HepG2 (cell line): ENCODE results near the gene CACNG5. TPM values are rescaled to one million over a fixed set of nuclear protein-coding genes. Genes with fewer than 3 reads are reported as not detected.

ENCODE experiments used
- ARID5B ChIP-seq: IDR thresholded peaks from 2 replicates; pipeline ENCODE4 v1.4.0; 2020; ENCODE audit warnings: mild to moderate bottlenecking, missing genetic modification reagents
- ATM ChIP-seq: fragments of 450-650 bp; IDR thresholded peaks from 2 replicates; pipeline ENCODE4 v1.7.1; 2017; ENCODE audit warnings: mild to moderate bottlenecking, borderline replicate concordance
- CCDC6 ChIP-seq: sonication (generic); formaldehyde crosslinking; IDR thresholded peaks from 2 replicates; pipeline ENCODE4 v1.8.1; 2022; ENCODE audit warnings: mild to moderate bottlenecking, missing genetic modification reagents, moderate library complexity
- CREM ChIP-seq, 2 experiments: sonication (generic) in 1 of 2; formaldehyde crosslinking in 1 of 2; IDR thresholded peaks; 2 replicates each; pipeline versions ENCODE4 v1.4.0 to v1.6.1; 2016 to 2020; ENCODE audit warnings: antibody characterized with exemption in 1 of 2, mild to moderate bottlenecking in 1 of 2, missing genetic modification reagents in 1 of 2
- HNRNPLL ChIP-seq: fragments of 200-400 bp; formaldehyde crosslinking; IDR thresholded peaks from 2 replicates; pipeline ENCODE4 v1.6.1; 2017; ENCODE audit warnings: mild to moderate bottlenecking, low read depth, low read length; ENCODE audit not compliant: poor library complexity, severe bottlenecking
- MXD4 ChIP-seq: IDR thresholded peaks from 2 replicates; pipeline ENCODE4 v1.6.1; 2016; ENCODE audit warnings: mild to moderate bottlenecking, missing biosample characterization, missing genetic modification reagents
- NCOA5 ChIP-seq: sonication (generic); formaldehyde crosslinking; IDR thresholded peaks from 2 replicates; pipeline ENCODE4 v1.4.0; 2020; ENCODE audit warnings: missing genetic modification reagents
- NR2F6 ChIP-seq, 2 experiments: IDR thresholded peaks; 2 replicates each; pipeline ENCODE4 v1.6.1; 2016; ENCODE audit warnings: antibody characterized with exemption in 1 of 2, mild to moderate bottlenecking in 1 of 2
- NR3C1 ChIP-seq: sonication (generic); formaldehyde crosslinking; IDR thresholded peaks from 2 replicates; pipeline ENCODE4 v1.4.0; 2020; ENCODE audit warnings: missing genetic modification reagents
- PITX1 ChIP-seq: sonication (generic); formaldehyde crosslinking; IDR thresholded peaks from 2 replicates; pipeline ENCODE4 v1.5.1; 2020; ENCODE audit warnings: mild to moderate bottlenecking, missing genetic modification reagents
- SAP130 ChIP-seq: IDR thresholded peaks from 2 replicates; pipeline ENCODE4 v1.6.1; 2016; ENCODE audit warnings: low read depth
- SATB2 ChIP-seq: sonication (generic); formaldehyde crosslinking; IDR thresholded peaks from 2 replicates; pipeline ENCODE4 v1.5.0; 2020; ENCODE audit warnings: missing genetic modification reagents
- SOX6 ChIP-seq, 2 experiments: fragments of 450-650 bp in 1 of 2; sonication (generic) in 1 of 2; formaldehyde crosslinking in 1 of 2; IDR thresholded peaks; 2 replicates each; pipeline versions ENCODE4 v1.4.0 to v1.6.1; 2017 to 2020; ENCODE audit warnings: antibody characterized with exemption in 1 of 2, mild to moderate bottlenecking in 1 of 2, missing genetic modification reagents in 1 of 2
- TOPORS ChIP-seq: sonication (generic); formaldehyde crosslinking; IDR thresholded peaks from 2 replicates; pipeline ENCODE4 v1.8.0; 2023; ENCODE audit warnings: mild to moderate bottlenecking, missing genetic modification reagents
- ZBTB38 ChIP-seq: sonication (generic); formaldehyde crosslinking; IDR thresholded peaks from 2 replicates; pipeline ENCODE4 v1.5.1; 2020; ENCODE audit warnings: mild to moderate bottlenecking, missing genetic modification reagents
- ZFP36 ChIP-seq: fragments of 150-350 bp; IDR thresholded peaks from 2 replicates; pipeline ENCODE4 v1.6.1; 2018; ENCODE audit warnings: borderline replicate concordance, low read length, low read depth; ENCODE audit not compliant: partially characterized antibody
- ZMAT5 ChIP-seq: sonication (generic); formaldehyde crosslinking; IDR thresholded peaks from 2 replicates; pipeline ENCODE4 v1.5.0; 2020; ENCODE audit warnings: mild to moderate bottlenecking, low read depth, missing genetic modification reagents, borderline replicate concordance
- ZNF44 ChIP-seq: sonication (generic); formaldehyde crosslinking; IDR thresholded peaks from 2 replicates; pipeline ENCODE4 v1.5.1; 2020; ENCODE audit warnings: mild to moderate bottlenecking, missing genetic modification reagents
- ZNF503 ChIP-seq: sonication (generic); formaldehyde crosslinking; IDR thresholded peaks from 2 replicates; pipeline ENCODE4 v1.4.0; 2020; ENCODE audit warnings: missing genetic modification reagents
- ZNF552 ChIP-seq: sonication (generic); formaldehyde crosslinking; IDR thresholded peaks from 2 replicates; pipeline ENCODE4 v1.9.0; 2022; ENCODE audit warnings: missing genetic modification reagents, mild to moderate bottlenecking, borderline replicate concordance
- ZNF703 ChIP-seq: sonication (generic); formaldehyde crosslinking; IDR thresholded peaks from 2 replicates; pipeline ENCODE4 v1.5.1; 2020; ENCODE audit warnings: missing genetic modification reagents, mild to moderate bottlenecking, moderate library complexity, borderline replicate concordance
- ZNF724P ChIP-seq: sonication (generic); formaldehyde crosslinking; IDR thresholded peaks from 2 replicates; pipeline ENCODE4 v1.8.0; 2022; ENCODE audit warnings: missing genetic modification reagents, borderline replicate concordance
- ZNF747 ChIP-seq: sonication (generic); formaldehyde crosslinking; IDR thresholded peaks from 2 replicates; pipeline ENCODE4 v1.8.1; 2023; ENCODE audit warnings: missing genetic modification reagents, mild to moderate bottlenecking, borderline replicate concordance
- polyA plus RNA-seq, 8 experiments: library from polyadenylated mRNA; depleted of rRNA in 3 of 8; stranded (reverse) in 7 of 8; unstranded in 1 of 8; fragments of >200 nt; fragmentation: Illumina TruSeq in 4 of 8; extraction: Trizol in 4 of 8; gene quantifications; 2 replicates each; pipeline versions ENCODE4 v1.2.1 to v1.2.3, GENCODE V29; 2011 to 2016; ENCODE audit warnings: low read depth in 4 of 8, missing spikeins in 1 of 8, mixed read lengths in 1 of 8; ENCODE audit not compliant: insufficient read depth in 1 of 8
- total RNA-seq, 5 experiments: library from RNA; depleted of rRNA; stranded (reverse); fragments of >200 nt; fragmentation: Illumina TruSeq; extraction: Trizol; gene quantifications; 2 replicates each; pipeline ENCODE4 v1.2.3, GENCODE V29; 2016; ENCODE audit warnings: low read depth in 1 of 5
- TF ChIP-seq, protein P1 (sequence below): sonication (generic); formaldehyde crosslinking; IDR thresholded peaks from 2 replicates; pipeline ENCODE4 v1.4.0; 2020; ENCODE audit warnings: missing genetic modification reagents

The CACNG5 gene
- total and polyA plus RNA-seq, 2 of the 13 experiments (the other 11 are each of a cell fraction or from before 2014, with no cell fraction given): not detected

DNA sequence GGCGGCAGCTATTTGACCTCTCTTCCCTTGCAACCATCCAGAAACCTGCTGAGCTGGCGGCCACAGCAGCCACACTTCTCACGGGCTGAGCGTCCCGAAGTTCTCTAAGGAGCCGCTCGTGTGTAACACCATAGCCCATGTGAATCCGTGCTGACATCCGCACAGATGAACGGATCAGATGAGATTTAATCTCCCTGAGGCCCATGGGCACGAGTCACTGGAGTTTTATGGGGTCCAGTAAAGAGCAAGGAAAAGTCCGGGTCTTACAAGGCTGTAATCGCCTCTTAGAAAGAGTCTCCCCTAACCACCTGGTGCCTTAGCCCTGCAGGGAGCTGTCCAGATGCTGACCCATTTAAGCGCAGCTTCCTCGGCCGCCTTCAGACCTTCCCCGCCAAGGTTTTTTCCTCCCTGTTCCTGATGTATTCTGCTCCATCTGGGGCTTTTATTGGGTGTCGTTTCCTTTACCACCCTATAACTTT, 5.5 kb upstream of the CACNG5 start (continued):
- TF ChIP-seq ZNF503 (CRISPR knock-in tag) (0 out of 2 replicates have a peak, but pooled peaks have one; percentile 28), SATB2 (CRISPR knock-in tag) (no peak), SOX6 (IDR thresholded peaks at IDR 0.05) (no peak), SOX6 (CRISPR knock-in tag; IDR thresholded peaks at IDR 0.05) (no peak), ZNF44 (CRISPR knock-in tag) (no peak), ZNF552 (CRISPR knock-in tag) (no peak), ZBTB38 (CRISPR knock-in tag) (no peak), NCOA5 (CRISPR knock-in tag) (no peak), ATM (no peak), CREM (IDR thresholded peaks at IDR 0.05) (no peak), CREM (CRISPR knock-in tag; IDR thresholded peaks at IDR 0.05) (no peak), ZNF747 (CRISPR knock-in tag) (no peak), ZNF724P (CRISPR knock-in tag) (no peak), ARID5B (CRISPR knock-in tag) (0 out of 2 replicates have a peak, but pooled peaks have one; percentile 19), TOPORS (CRISPR knock-in tag) (no peak), MXD4 (CRISPR knock-in tag) (0 out of 2 replicates have a peak, but pooled peaks have one; percentile 33), ZFP36 (no peak), CCDC6 (CRISPR knock-in tag) (no peak), NR2F6 (IDR thresholded peaks at IDR 0.05) (no peak), NR2F6 (CRISPR knock-in tag; IDR thresholded peaks at IDR 0.05) (no peak), HNRNPLL (no peak), NR3C1 (CRISPR knock-in tag) (no peak), SAP130 (CRISPR knock-in tag) (peak; percentile 38; the same call in 1 of the 2 replicates), ZNF703 (CRISPR knock-in tag) (no peak), ZMAT5 (CRISPR knock-in tag) (no peak), PITX1 (CRISPR knock-in tag) (no peak)
- TF ChIP-seq, protein P1, sequence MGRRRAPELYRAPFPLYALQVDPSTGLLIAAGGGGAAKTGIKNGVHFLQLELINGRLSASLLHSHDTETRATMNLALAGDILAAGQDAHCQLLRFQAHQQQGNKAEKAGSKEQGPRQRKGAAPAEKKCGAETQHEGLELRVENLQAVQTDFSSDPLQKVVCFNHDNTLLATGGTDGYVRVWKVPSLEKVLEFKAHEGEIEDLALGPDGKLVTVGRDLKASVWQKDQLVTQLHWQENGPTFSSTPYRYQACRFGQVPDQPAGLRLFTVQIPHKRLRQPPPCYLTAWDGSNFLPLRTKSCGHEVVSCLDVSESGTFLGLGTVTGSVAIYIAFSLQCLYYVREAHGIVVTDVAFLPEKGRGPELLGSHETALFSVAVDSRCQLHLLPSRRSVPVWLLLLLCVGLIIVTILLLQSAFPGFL (CRISPR knock-in tag): no peak
